Activated CD4-positive, alpha-beta T cell treated with anti-CD3 and anti-CD28 coated beads, Interleukin-2, amount 50 U/mL, for 24 hours (primary cell): ENCODE measurements around the gene PDE4D.
"Not testable (repeated sequence)": the region's sequence is repeated elsewhere in the genome, so short reads cannot be mapped to it uniquely, and the experiment has no call there.

Source experiments
- DNase-seq, 2 donors: peaks; one replicate each; pipeline ENCODE4 v3.0.0-alpha.2; 2020; ENCODE audit warnings: low read depth in 1 of 2, low spot score in 1 of 2

Gene PDE4D

DNA sequence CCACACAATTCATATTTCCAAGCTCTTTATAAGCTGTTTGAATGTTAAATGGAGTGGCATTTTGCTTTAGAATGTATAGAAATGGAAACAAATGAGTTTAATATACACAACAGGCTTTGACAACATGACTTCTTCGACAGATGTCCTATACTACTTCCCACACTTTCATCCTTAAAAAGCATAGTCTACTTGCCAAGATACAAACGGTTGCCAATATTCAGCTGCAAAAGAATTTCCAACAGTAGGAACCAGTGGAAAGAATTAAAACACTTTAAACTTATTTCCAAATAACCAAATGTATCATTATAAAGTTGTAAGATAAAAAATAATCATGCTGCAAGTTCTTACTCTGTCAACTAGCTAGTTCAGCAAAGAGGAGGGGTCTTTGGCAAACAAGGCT lies 456.4 kb downstream of the PDE4D start:
- DNase-seq: no peak

DNA sequence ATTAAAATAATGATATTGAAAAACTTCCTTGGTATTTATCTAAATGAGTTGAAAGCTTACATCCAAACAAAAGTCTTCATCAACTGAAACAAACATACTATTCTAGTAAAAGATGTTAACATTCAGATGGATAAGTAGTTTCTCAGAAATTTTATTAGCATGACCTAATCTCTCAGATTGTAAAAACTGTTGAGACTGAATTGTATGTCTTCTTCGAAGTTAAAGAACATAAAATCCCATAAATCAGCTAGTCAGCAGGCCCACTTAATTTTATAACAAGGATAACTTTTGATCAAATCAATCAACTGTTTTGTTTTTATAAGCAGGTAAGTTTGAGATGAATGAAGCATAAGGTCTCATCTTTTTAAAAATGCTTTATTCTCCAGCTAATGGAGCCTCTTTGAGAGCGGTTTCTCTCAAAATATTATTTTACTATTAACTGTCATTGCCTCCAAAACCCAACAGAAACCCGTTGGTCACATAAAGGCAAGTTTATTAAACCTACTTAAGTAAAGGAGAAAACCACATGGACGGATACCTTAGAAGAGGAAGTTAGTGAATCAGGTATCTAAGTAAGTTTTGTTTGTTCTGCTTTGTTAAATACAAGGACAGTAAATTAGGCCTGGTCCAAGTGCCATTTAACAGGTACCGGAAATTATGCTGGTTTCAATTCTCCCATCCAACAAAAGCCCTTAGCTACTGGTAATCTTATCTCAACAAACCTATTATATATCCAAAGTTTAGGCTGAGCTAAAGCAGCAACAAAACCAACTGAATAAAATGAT lies 457.0 kb downstream of the PDE4D start:
- DNase-seq: no peak

DNA sequence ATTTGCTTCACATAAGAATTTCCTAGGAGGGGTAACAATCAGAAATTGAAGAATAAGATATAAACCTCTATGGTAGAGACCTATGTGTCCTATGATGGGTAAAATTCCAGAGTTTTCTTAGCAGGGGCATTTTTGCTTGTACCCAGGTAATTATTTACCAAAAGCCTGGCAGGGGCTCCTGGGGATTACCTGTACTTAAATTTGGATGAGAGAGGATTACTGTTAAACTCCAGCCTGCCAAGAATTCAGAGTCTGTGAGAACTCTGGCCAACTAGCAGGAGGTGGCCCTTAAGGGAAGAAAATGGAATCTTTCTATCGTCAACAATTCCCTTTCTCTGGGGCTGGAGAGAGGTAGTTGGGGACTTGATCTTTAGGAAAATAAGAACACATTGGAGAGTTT lies 460.4 kb downstream of the PDE4D start:
- DNase-seq: no peak

DNA sequence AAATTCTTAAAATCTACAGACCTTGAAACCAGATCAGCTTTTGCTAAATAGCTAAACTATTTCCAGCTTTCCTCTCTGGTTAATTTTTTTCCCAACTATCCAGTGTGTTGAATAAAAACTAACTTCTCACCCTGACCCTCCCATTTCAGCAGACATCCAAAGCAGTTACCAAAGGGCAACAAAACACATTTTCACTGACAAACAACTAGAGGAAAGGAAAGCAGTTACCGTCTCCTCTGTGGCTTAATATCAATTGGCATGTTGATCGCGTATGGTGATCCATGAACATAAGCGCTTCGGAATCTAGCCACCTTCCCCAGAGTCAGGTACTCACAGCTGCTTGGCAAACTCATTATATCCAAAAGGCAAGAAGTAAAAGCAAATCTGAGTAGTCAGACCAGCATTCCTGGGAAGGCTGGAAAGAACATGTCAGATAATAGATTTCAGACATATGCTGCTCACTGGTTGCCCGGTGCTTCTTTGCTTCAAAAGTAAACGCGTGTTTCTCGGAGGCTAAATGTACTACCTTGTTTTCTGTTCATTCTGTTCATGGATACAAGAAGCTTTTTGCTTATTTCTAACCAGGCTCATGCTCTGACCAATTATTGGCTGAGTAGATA lies 463.4 kb downstream of the PDE4D start:
- no peak for DNase-seq

- no peak for DNase-seq
Measured at GRCh38 chr5:59428391-59428790, 465.1 kb downstream of the PDE4D start.

DNA sequence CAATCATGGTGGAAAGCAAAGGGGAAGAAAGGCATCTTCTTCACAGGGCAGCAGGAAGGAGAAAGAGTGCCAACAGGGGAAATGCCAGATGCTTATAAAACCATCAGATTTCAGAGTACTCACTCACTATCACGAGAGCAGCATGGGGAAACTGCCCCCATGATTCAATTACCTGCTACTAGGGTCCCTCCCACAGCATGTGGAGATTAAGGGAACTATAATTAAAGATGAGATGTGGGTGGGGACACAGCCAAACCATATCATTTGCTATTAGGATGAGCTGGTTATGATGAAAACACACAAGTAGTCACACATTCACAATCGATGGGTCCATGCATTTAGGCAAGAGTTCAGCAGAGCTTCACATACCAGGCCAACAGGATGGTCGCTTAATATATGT lies 469.0 kb downstream of the PDE4D start:
- DNase-seq: no peak

GRCh38 chr5:59423021-59423420 lies 470.5 kb downstream of the PDE4D start:
- DNase-seq: no peak

- DNase-seq: no peak
Measured at GRCh38 chr5:59421986-59422941, 471.3 kb downstream of the PDE4D start.

- no peak for DNase-seq
Measured at GRCh38 chr5:59420596-59420995, 472.9 kb downstream of the PDE4D start.

DNA sequence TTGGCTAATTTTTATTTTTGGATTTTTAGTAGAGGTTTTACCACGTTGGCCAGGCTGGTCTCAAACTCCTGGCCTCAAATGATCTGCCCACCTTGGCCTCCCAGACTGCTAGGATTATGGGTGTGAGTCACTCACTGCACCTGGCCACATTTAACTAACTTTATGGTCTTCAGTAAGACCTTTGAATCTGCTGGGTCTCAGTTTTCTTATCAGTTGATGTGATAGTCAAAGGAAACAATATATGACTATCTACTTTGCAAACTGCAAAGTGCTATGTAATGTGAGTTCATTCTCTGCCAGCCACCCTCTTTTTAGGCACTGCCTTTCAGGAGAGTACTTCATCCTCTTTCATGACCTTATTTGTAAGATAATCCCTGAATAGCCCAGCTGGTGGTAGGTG lies 474.7 kb downstream of the PDE4D start:
- no peak for DNase-seq

DNA sequence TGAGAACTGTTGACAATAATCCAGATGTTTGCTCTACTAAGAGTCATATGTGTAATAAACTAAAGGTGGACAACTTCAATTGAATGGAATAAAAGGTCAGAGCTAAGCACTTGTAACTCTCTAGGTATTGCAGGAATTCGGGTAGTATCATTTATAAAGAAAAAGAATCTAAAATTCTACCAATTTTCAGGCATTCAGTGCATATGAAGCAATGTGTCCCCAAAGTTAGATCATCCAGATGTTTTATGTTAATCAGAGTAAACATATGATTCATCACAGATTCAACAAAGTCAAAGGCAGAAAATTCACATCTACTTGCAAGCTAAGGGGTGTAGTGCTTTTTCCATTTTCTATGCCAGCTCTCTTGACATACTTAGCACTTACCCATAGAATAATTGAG lies 477.1 kb downstream of the PDE4D start:
- DNase-seq: no peak

- no peak for DNase-seq
Measured at GRCh38 chr5:59416026-59416425, 477.5 kb downstream of the PDE4D start.

GRCh38 chr5:59412428-59412827 lies 481.1 kb downstream of the PDE4D start:
- no peak for DNase-seq

DNA sequence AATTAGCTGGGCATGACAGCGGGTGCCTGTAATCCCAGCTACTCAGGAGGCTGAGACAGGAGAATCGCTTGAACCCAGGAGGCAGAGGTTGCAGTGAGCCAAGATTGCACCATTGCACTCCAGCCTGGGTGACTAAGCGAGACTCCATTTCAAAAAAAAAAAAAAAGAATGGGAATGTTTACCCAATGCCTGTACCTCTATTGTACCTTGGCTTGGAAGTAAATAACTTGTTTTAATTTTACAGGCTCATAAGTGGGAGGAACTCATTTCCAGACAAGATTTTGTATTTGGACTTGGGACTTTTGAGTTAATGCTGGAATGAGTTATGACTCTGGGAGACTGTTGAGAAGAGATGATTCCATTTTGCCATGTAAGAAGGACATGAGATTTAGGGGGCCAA lies 484.5 kb downstream of the PDE4D start:
- not testable (repeated sequence) for DNase-seq

GRCh38 chr5:59407967-59408366 lies 485.6 kb downstream of the PDE4D start:
- no peak for DNase-seq

DNA sequence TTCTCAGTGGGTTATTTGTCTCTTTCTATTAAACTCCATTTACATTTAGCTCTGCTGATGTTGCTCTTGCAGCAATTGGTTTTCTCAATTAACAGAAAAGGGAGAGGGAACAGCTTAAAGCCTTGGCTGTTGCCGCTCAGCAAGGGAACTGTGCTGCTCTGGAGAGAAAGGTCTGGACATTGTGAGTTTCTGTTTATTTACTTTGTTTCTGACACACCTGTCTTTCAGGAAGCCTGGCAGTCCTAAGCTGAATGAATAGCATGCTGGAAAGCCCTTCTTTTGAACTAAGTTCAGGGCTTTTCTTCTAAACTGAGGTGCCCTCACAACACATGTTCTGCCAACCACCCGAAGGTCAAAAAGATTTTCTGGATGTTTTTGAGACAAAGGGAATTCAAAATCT lies 491.9 kb downstream of the PDE4D start:
- DNase-seq: no peak

DNA sequence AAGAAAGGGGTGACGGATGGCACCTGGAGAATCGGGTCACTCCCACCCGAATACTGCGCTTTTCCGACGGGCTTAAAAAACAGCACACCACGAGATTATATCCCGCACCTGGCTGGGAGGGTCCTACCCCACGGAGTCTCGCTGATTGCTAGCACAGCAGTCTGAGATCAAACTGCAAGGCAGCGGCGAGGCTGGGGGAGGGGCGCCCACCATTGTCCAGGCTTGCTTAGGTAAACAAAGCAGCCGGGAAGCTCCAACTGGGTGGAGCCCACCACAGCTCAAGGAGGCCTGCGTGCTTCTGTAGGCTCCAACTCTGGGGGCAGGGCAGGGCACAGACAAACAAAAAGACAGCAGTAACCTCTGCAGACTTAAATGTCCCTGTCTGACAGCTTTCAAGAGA lies 498.6 kb downstream of the PDE4D start:
- DNase-seq: not testable (repeated sequence)

- no peak for DNase-seq
Measured at GRCh38 chr5:59393585-59394420, 499.7 kb downstream of the PDE4D start.

DNA sequence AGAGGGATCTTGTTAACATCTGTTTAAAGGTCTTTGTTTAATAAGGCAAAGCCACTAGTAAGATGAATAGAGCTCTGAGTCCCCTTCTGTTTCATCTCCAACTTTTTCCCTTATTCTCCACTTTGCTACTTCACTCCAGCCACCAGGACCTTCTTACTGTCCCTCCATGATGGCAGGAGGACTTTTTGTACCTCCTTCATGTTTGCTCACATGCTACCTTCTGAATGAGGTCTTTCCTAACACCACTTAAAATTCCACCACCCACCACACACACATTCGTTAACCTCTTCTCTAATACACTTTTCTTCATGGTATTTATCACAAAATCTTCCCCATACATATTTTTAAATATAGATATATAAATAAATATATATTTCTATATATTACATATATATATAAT lies 501.9 kb downstream of the PDE4D start:
- DNase-seq: no peak

DNA sequence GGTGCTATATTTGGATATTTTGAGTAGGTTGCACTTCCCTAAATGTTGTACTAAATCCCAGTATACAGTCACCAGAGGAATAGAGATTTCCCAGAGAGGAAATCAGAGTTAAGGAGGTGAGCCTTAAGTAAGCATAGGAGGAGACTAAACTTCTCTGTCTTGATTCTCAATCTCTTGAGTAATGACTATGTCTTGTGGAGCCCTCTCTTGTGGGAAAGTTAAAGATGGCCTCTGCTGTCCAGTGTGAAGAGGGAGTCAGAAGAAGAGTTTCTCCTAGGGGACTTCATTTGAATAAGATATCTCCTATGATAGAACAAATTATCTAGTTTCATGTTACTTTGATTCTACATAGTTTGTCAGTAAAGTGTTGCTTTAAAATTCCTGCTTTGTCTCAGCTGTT lies 502.5 kb downstream of the PDE4D start:
- DNase-seq: no peak

- no peak for DNase-seq
Measured at GRCh38 chr5:59390074-59390659, 503.4 kb downstream of the PDE4D start.
